ENCODE measurements around the gene KIF1A.
"Not testable (repeated sequence)": the region's sequence is repeated elsewhere in the genome, so short reads cannot be mapped to it uniquely, and the experiment has no call there.

The KIF1A gene

GRCh38 chr2:240701091-240701735 lies 118.8 kb downstream of the KIF1A start:
- DNase-seq, result no peak

- not testable (repeated sequence) for DNase-seq
These were observed 119.4 kb downstream of the KIF1A start for GRCh38 chr2:240700616-240701015.

GRCh38 chr2:240699835-240700234 lies 120.2 kb downstream of the KIF1A start:
- DNase-seq, result not testable (repeated sequence)

GRCh38 chr2:240698852-240699561 lies 121.0 kb downstream of the KIF1A start:
- DNase-seq, result not testable (repeated sequence)

- not testable (repeated sequence) for DNase-seq
These were observed 123.5 kb downstream of the KIF1A start for GRCh38 chr2:240696469-240696868.

- not testable (repeated sequence) for DNase-seq
These were observed 124.4 kb downstream of the KIF1A start for GRCh38 chr2:240695593-240695992.

GRCh38 chr2:240694304-240694703 lies 125.7 kb downstream of the KIF1A start:
- DNase-seq, result not testable (repeated sequence)

- not testable (repeated sequence) for DNase-seq
These were observed 127.1 kb downstream of the KIF1A start for GRCh38 chr2:240692583-240693561.

- DNase-seq, result not testable (repeated sequence)
These were observed 128.2 kb downstream of the KIF1A start, which contains the start of gene AQP12A for GRCh38 chr2:240691631-240692420. AQP12A (plus strand) TSS chr2:240691866; CDS start chr2:240691914, 48 bp downstream.

GRCh38 chr2:240691075-240691427 lies 129.0 kb downstream of the KIF1A start:
- DNase-seq, result not testable (repeated sequence)

- not testable (repeated sequence) for DNase-seq
These were observed 129.5 kb downstream of the KIF1A start for GRCh38 chr2:240690421-240691074.

- DNase-seq, result no peak
These were observed 130.0 kb downstream of the KIF1A start for GRCh38 chr2:240689975-240690374.

- DNase-seq, result no peak
These were observed 131.5 kb downstream of the KIF1A start for GRCh38 chr2:240688553-240688919.

- no peak for DNase-seq
These were observed 132.1 kb downstream of the KIF1A start for GRCh38 chr2:240687741-240688552.

- DNase-seq, result no peak
These were observed 132.8 kb downstream of the KIF1A start for GRCh38 chr2:240687045-240687740.

- DNase-seq, result peak; percentile 12
These were observed 133.6 kb downstream of the KIF1A start for GRCh38 chr2:240686460-240686859.

- DNase-seq, result peak; percentile 14
These were observed 134.1 kb downstream of the KIF1A start for GRCh38 chr2:240685771-240686371.

GRCh38 chr2:240683980-240684728 lies 135.9 kb downstream of the KIF1A start:
- not testable (repeated sequence) for DNase-seq
